Activated naive CD4-positive, alpha-beta T cell treated with anti-CD3 and anti-CD28 coated beads for 36 hours (primary cell): ENCODE data around the gene PBOV1. TPM values are rescaled to one million over a fixed set of nuclear protein-coding genes. Genes with fewer than 3 reads are reported as not detected.
"Not testable (repeated sequence)": the region's sequence is repeated elsewhere in the genome, so short reads cannot be mapped to it uniquely, and the experiment has no call there.

Source experiments
- CTCF ChIA-PET: fragments of 350-600 bp; sonication (Branson Sonifier 250); formaldehyde crosslinking; loops from one replicate; lab custom pipeline; 2021; ENCODE audit warnings: antibody characterized with exemption; lab: Charles Lee
- DNase-seq: peaks from one replicate; pipeline ENCODE4 v3.0.0-alpha.2; 2020
- H3K27ac Mint-ChIP-seq: one replicate; pipeline ENCODE4 v1.8.0; 2021; ENCODE audit warnings: mild to moderate bottlenecking, mixed read lengths
- H3K27me3 Mint-ChIP-seq: one replicate; pipeline ENCODE4 v1.8.0; 2021; ENCODE audit warnings: low read depth, mixed read lengths
- H3K36me3 Mint-ChIP-seq: one replicate; pipeline ENCODE4 v1.8.0; 2021; ENCODE audit warnings: low read depth, mixed read lengths
- H3K4me1 Mint-ChIP-seq: one replicate; pipeline ENCODE4 v1.8.0; 2021; ENCODE audit warnings: low read depth, mixed read lengths
- H3K4me3 Mint-ChIP-seq: one replicate; pipeline ENCODE4 v1.8.0; 2021; ENCODE audit warnings: mild to moderate bottlenecking, moderate library complexity, mixed read lengths
- H3K9me3 Mint-ChIP-seq: one replicate; pipeline ENCODE4 v1.8.0; 2021; ENCODE audit warnings: mixed read lengths
- intact Hi-C: fragments of 100-400 bp; cut with micrococcal nuclease; formaldehyde crosslinking; loops from one replicate; pipeline ENCODE4 v1.15.1; 2023
- total RNA-seq, 2 experiments: library from RNA; stranded (reverse); gene quantifications; one replicate each; pipeline ENCODE4 v1.2.3, GENCODE V29; 2021

Gene PBOV1
- total RNA-seq, 2 experiments from 2014 or later = not detected

DNA sequence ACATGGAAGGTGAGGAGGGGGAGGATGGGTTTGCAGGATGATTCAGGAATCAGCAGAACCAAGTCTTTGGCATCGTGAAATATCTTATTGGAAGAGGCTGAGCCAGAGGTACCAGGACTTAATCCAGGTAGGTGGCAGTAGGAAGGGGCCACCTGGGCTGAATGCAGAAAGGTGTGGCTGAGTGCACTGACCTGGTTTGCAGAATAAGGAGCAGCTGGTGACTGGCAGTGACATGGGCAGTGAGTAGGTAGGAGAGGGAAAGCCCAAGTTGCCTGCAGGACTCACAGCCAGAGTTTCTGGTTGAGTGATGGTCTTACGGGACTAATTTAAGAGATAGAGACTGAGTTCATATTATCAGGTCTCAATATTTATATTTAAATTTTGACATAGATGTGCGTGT is 1.1 kb upstream of the PBOV1 start:
- Mint-ChIP-seq H3K9me3 (no peaks in the 10 kb centered on the region), H3K36me3 (no peaks in the 10 kb centered on the region), H3K4me1 (no peaks in the 10 kb centered on the region), H3K4me3 (no peak overlapping the region), H3K27ac (no peak overlapping the region), H3K27me3 (peaks cover 15% of the 10 kb centered on the region)
- CTCF ChIA-PET = no interaction called here
- no peak for DNase-seq
- intact Hi-C loops = no loop called here

DNA sequence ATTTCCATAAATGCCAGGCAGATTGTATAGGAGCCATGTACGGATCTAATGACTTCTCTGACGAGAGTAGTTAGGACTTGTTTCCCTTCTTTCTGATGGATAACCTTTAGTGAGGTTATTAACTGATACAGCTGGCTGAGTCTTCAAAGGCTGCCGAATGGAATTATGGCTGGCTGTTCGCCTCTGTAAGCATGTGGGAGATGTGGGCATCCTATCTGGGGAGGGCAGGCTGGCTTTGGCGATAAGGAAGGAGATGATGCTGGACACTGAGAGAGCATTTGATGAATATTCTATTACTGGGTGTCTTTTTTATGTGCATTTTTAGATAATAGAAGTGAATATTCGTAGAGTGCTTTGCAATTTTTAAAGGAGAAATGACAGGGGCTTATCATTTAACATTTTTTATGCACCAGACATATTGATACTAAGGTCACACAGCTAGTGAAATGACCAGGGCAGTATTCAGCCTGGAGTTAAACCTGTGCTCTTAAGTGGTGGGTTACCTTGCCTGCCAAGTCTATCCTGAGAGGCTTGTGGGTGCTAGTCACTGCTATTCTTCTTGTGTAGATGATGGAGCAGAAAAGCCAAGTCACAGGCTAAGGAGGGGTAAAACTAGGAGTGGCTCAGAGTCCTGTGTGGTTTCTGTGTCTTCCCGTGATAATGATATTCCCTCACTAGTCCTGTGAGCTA is 3.1 kb downstream of the PBOV1 start:
- CTCF ChIA-PET = no interaction called here
- no peaks in the 10 kb centered on the region for H3K4me1 Mint-ChIP-seq
- H3K4me3 Mint-ChIP-seq = no peak overlapping the region
- H3K9me3 Mint-ChIP-seq = no peaks in the 10 kb centered on the region
- peaks cover 17% of the 10 kb centered on the region for H3K27me3 Mint-ChIP-seq
- DNase-seq = no peak
- no peak overlapping the region for H3K27ac Mint-ChIP-seq
- no peaks in the 10 kb centered on the region for H3K36me3 Mint-ChIP-seq
- intact Hi-C loops = no loop called here

DNA sequence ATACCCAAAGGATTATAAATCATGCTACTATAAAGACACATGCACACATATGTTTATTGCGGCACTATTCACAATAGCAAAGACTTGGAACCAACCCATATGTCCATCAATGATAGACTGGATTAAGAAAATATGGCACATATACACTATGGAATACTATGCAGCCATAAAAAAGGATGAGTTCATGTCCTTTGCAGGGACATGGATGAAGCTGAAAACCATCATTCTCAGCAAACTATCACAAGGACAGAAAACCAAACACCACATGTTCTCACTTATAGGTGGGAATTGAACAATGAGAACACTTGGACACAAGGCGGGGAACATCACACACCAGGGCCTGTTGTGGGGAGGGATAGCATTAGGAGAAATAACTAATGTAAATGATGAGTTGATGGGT is 5.8 kb downstream of the PBOV1 start:
- H3K9me3 Mint-ChIP-seq, DNase-seq, H3K27me3 Mint-ChIP-seq, H3K4me3 Mint-ChIP-seq, CTCF ChIA-PET, H3K4me1 Mint-ChIP-seq, H3K27ac Mint-ChIP-seq, H3K36me3 Mint-ChIP-seq, intact Hi-C loops: not testable (repeated sequence)

GRCh38 chr6:138211601-138212000 is 6.7 kb downstream of the PBOV1 start:
- Mint-ChIP-seq H3K9me3 (no peaks in the 10 kb centered on the region), H3K4me1 (no peaks in the 10 kb centered on the region), H3K36me3 (no peaks in the 10 kb centered on the region), H3K27ac (no peak overlapping the region), H3K4me3 (no peak overlapping the region), H3K27me3 (peaks cover 16% of the 10 kb centered on the region)
- CTCF ChIA-PET = interaction anchor here (1.5 kb wide), 1 partner anchor 95 kb away, joined by 8 read pairs; no protein-coding TSS in a partner anchor
- intact Hi-C loops = no loop called here
- DNase-seq = no peak

DNA sequence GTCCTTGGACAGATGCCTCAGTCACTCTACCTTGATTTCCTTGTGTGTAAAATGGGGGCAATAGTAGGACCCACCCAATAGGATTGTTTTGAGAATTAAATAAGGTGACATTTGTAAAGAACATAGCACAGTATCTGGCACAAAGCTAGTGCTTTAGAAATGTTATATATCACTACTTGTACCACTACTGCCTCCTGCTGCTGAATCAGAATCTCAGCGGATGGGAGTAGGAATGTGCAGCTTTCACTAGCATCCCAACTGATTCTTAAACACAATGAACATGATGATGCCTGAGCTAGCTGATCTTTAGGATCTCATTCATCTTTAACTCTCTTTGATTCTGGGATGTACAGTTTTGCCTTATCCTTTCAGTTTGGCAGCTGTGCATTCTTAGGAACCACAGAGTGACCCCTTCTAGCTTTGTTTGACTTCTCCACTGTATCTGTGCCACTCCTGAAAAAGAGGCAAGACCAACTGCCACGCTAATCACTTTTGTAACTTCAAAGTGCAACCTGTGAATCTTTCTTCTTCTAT is 7.2 kb downstream of the PBOV1 start:
- intact Hi-C loops = no loop called here
- no peak overlapping the region for H3K4me3 Mint-ChIP-seq
- no peak for DNase-seq
- no peaks in the 10 kb centered on the region for H3K9me3 Mint-ChIP-seq
- peaks cover 14% of the 10 kb centered on the region for H3K27me3 Mint-ChIP-seq
- H3K27ac Mint-ChIP-seq = no peak overlapping the region
- CTCF ChIA-PET = interaction anchor here (0.6 to 1.5 kb wide), 2 partner anchors 95 to 1036 kb away, joined by 6 to 8 read pairs; no protein-coding TSS in a partner anchor
- no peaks in the 10 kb centered on the region for H3K36me3 Mint-ChIP-seq
- H3K4me1 Mint-ChIP-seq = no peaks in the 10 kb centered on the region

DNA sequence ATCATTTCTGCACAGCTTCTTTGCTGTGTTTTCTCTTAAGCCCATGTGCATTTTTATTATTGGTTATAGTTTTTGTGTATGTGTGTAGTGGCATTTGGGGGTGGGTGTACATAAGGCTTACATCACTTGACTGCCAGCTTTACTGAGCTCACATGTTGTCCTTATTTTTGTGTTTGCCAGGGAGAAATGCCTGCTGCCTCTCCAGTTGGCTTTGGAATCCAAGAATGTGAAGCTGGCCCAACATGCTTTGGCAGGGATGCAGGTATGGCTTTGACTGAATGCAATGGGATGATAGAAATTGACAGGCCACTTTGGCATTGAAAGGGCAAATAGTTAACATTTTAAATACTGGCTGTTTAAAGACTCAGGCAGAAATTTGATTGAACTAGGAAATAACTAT is 11.4 kb downstream of the PBOV1 start:
- Mint-ChIP-seq H3K9me3 (no peaks in the 10 kb centered on the region), H3K36me3 (no peaks in the 10 kb centered on the region), H3K4me1 (no peaks in the 10 kb centered on the region), H3K4me3 (no peak overlapping the region), H3K27me3 (peaks cover 12% of the 10 kb centered on the region), H3K27ac (no peak overlapping the region)
- CTCF ChIA-PET = no interaction called here
- intact Hi-C loops = no loop called here
- no peak for DNase-seq

- Mint-ChIP-seq H3K27ac (no peak overlapping the region), H3K4me3 (no peak overlapping the region), H3K36me3 (no peaks in the 10 kb centered on the region), H3K4me1 (no peaks in the 10 kb centered on the region), H3K27me3 (peaks cover 14% of the 10 kb centered on the region), H3K9me3 (no peaks in the 10 kb centered on the region)
- intact Hi-C loops = no loop called here
- CTCF ChIA-PET = no interaction called here
- DNase-seq = no peak
These were observed 12.7 kb downstream of the PBOV1 start for GRCh38 chr6:138205437-138206094.

DNA sequence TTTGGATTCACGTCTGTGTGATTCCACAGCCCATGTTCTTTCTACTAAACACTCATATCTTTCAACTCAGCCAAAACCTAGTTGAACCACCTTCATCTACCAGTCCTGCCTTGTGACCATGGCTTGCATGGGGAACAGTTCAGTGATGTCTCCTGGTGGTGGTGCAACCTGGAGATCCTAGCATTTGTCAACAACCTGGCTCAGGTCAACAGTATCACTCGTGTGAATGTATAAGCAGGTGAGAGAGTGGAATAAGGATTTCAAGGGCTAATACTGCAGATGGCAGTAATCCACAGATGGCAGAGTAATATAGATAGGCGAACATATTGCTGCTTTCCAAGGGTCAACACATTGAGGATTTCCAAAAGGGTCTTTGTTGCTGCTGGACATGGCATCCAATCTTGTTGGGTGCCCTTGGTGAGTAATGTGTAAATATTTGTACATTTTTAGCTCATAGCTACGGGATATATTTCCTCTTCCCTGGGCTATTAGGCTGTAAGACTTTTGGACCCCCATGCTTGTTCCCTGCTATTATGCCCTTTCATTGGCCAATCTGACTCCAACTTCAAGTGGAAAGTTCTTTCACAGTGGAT is 13.4 kb downstream of the PBOV1 start:
- H3K27me3 Mint-ChIP-seq = peaks cover 19% of the 10 kb centered on the region
- DNase-seq = no peak
- H3K9me3 Mint-ChIP-seq = no peaks in the 10 kb centered on the region
- CTCF ChIA-PET = no interaction called here
- no peak overlapping the region for H3K27ac Mint-ChIP-seq
- intact Hi-C loops = no loop called here
- H3K4me3 Mint-ChIP-seq = no peak overlapping the region
- no peaks in the 10 kb centered on the region for H3K4me1 Mint-ChIP-seq
- no peaks in the 10 kb centered on the region for H3K36me3 Mint-ChIP-seq

DNA sequence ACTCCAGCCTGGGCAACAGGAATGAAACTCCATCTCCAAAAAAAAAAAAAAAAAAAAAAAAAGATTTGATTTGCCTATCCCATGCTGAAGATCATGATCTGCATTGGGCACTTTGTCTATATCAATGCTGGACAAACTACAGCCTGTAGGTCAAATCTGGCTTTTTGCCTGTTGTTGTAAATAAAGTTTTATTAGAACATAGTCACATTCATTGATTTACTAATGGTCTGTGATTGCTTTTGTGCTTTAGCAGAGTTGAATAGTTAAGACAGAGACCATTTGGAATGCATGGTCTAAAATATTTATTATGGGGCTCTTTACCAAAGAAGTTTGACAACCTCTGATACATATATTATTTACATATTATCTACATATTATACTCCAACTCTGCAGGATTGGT is 14.0 kb downstream of the PBOV1 start:
- no peak overlapping the region for H3K27ac Mint-ChIP-seq
- DNase-seq = no peak
- no peak overlapping the region for H3K4me3 Mint-ChIP-seq
- CTCF ChIA-PET = no interaction called here
- no peaks in the 10 kb centered on the region for H3K36me3 Mint-ChIP-seq
- intact Hi-C loops = no loop called here
- no peaks in the 10 kb centered on the region for H3K4me1 Mint-ChIP-seq
- H3K9me3 Mint-ChIP-seq = no peaks in the 10 kb centered on the region
- H3K27me3 Mint-ChIP-seq = peaks cover 19% of the 10 kb centered on the region

GRCh38 chr6:138203315-138203714 is 15.0 kb downstream of the PBOV1 start:
- no peak for DNase-seq
- H3K4me1 Mint-ChIP-seq = no peaks in the 10 kb centered on the region
- H3K4me3 Mint-ChIP-seq = no peak overlapping the region
- peaks cover 19% of the 10 kb centered on the region for H3K27me3 Mint-ChIP-seq
- no peaks in the 10 kb centered on the region for H3K9me3 Mint-ChIP-seq
- H3K27ac Mint-ChIP-seq = no peak overlapping the region
- intact Hi-C loops = no loop called here
- CTCF ChIA-PET = no interaction called here
- no peaks in the 10 kb centered on the region for H3K36me3 Mint-ChIP-seq

- H3K4me3 Mint-ChIP-seq = no peak overlapping the region
- no peaks in the 10 kb centered on the region for H3K36me3 Mint-ChIP-seq
- CTCF ChIA-PET = no interaction called here
- no peak overlapping the region for H3K27ac Mint-ChIP-seq
- intact Hi-C loops = no loop called here
- no peaks in the 10 kb centered on the region for H3K4me1 Mint-ChIP-seq
- no peaks in the 10 kb centered on the region for H3K9me3 Mint-ChIP-seq
- no peak for DNase-seq
- H3K27me3 Mint-ChIP-seq = peaks cover 13% of the 10 kb centered on the region
These were observed 16.5 kb downstream of the PBOV1 start for GRCh38 chr6:138201836-138202235.

GRCh38 chr6:138198430-138199091 is 19.7 kb downstream of the PBOV1 start:
- H3K4me1 Mint-ChIP-seq = no peaks in the 10 kb centered on the region
- H3K9me3 Mint-ChIP-seq = no peaks in the 10 kb centered on the region
- no peak overlapping the region for H3K27ac Mint-ChIP-seq
- CTCF ChIA-PET = no interaction called here
- H3K27me3 Mint-ChIP-seq = peaks cover 14% of the 10 kb centered on the region
- no peaks in the 10 kb centered on the region for H3K36me3 Mint-ChIP-seq
- intact Hi-C loops = no loop called here
- no peak for DNase-seq
- H3K4me3 Mint-ChIP-seq = no peak overlapping the region
